NCI-H1694 treated with DMSO at 0.1 percent for 48 hours (cell line): ENCODE results near the gene RPL39L.

Experiments used
- DNase-seq: peaks from one replicate; lab custom pipeline; 2025; lab: John Stamatoyannopoulos, UW

The RPL39L gene

DNA sequence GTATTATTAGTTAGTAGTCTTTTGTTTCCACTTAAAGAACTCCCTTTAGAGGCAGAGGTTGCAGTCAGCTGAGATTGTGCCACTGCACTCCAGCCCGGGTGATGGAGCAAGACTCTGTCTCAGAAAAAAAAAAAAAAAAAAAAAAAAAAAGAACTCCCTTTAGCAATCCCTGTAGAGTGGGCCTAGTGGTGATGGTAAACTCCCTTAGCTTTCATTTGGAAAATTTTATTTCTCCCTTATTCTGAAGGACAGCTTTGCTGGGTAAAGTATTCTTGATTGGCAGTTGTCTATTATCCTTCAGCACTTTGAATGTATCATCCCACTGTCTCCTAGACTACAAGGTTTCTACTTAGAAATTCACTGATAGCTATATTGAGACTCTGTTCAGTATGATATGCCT is 46.0 kb downstream of the RPL39L start:
- DNase-seq, result no peak

DNA sequence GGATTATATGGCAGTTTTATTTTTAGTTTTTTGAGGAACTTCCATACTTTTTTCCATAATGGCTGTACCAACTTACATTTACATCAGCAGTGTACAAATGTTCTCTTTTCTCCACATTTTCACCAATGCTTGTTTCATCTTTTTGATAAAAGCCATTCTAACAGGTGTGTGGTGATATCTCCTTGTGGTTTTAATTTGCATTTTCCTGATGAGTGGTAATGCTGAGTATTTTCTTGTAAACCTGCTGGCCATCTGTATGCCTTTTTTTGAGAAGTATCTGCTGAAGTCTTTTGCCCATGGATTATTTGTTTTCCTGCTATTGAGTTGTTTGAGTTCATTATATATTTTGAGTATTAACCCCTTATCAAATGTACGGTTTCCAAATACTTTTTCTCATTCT is 50.6 kb downstream of the RPL39L start:
- no peak for DNase-seq

DNA sequence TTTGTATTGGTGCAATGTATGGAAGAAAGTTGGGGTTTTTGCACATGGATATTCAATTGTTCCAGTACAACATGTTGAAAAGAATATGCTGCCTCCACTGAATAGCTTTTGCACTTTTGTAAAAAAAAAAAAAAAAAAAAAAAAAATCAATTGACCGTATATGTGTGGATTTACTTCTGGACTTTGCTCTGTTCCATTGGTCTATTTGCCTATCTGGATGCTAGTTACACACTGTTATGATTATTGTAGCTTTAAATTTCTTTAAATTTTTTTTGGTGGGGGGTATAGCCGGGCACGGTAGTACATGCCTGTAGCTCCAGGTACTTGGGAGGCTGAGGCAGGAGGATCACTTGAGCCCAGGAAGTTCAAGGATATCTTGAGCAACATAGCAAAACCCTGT is 52.5 kb downstream of the RPL39L start:
- DNase-seq, result no peak

DNA sequence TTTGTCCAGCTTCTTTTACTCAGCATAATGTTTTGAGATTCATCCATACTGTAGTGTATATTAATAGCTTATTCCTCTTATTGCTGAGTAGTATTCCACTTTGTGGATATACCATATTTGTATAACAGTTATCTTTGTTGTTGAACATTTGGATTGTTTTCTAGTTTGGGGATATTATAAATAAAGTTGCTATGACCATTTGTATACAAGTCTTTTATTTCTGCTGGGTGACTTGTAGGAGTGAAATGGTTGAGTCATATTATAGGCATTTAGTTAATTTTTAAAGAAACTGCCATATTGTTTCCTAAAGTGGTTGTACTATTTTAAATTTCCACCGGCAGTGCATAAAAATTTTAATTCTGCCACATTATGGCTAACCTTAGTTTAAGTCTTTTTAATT is 53.4 kb downstream of the RPL39L start:
- DNase-seq, result no peak

DNA sequence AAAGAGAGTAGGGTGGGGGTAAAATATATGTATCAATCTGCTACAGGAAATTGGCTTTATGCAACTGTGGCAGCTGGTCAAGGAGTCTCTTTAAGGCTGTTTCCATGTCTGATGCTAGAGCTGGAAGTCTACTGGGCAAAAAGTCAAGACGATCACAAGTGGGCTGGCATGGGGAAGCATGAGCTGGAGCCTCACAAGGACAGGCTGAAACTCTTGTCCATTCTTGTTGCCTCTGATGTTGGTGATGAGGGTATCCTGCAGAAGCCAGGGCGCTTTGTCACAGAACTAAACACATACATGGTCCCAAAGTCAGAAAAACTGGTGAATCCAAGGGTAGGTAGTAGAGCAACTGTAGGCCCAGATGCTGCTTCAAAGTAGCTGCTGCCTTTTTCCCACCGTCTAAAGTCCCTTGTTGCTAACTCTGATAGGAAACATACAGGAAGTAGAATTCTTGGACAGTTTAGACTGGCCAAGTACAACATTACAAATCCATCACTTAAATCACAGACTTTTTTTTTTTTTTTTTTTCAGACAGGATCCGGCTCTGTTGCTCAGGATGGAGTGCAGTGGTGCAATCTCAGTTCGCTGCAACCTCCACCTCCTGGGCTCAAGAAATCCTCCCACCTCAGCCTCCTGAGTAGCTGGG is 54.2 kb downstream of the RPL39L start:
- DNase-seq, result no peak

DNA sequence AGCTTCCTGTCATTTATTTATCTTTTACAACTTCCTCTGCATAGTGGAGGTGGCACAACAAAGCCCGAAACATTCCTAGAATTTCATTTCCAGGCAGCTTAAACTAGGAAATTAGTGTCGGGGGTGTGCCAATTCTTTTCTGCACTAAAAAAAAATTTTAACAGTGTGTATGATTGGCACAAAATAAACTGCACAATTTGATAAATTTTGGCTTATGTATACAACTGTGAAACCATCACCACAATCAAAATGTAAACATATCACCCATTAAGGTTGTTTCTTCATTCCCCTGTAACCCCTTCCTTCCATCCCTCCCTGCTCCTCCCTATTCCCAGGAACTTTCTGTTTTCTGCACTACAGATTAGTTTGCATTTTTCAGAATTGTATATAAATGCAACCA is 54.7 kb downstream of the RPL39L start:
- DNase-seq, result no peak

- DNase-seq, result no peak
These were observed 55.2 kb downstream of the RPL39L start for GRCh38 chr3:187084126-187084525.

DNA sequence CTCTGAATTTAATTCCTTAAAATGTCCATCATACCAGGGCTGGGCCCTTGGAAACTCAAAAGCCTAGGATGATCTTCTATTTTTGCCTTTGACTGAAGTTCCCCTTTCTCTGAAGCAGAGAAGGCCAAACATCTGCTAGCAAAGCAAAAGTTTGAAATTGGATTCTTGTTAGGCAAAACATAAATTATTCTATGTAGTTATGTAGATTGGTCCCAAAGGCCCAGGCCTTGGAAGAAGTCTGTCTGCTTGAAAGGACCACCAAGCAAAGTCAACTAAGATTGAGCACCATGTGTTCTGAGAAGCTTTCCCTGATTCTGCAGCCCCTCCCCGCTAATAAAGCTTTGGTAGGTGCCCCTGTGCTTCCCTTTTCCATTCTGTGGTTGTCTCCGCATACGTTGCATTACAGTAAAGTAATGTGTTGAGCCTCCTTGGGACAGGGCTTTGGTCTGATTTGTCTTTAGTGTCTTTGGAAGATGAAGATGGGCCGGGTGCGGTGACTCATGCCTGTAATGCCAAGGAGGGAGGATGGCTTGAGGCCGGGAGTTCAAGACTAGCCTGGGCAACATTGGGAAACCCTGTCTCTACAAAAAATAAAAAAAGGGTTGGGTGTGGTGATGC is 56.4 kb downstream of the RPL39L start:
- DNase-seq, result no peak

- DNase-seq, result no peak
These were observed 58.4 kb downstream of the RPL39L start for GRCh38 chr3:187080799-187081450.

- no peak for DNase-seq
These were observed 59.9 kb downstream of the RPL39L start for GRCh38 chr3:187079090-187080022.

GRCh38 chr3:187077537-187077936 is 61.8 kb downstream of the RPL39L start:
- no peak for DNase-seq

- DNase-seq, result no peak
These were observed 62.2 kb downstream of the RPL39L start for GRCh38 chr3:187077085-187077484.

DNA sequence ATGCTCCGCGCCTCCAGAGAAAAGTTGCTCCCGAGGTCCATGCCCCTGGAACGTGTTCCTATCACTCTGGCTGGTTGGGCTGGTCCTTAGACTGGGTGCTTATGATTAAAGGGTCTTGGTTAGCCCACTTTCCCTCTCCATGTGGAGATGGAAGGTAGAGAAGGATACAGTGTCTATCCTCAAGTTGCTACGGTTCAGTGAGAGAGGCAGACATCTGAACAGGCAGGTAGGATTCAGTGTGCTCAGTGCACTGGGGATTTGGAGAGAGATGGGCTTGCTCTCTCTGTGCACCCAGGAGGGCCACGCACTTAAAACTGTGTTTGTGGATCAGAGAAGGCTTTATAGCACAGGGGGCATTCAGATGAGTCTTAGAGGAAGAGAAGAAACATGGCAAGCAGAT is 63.0 kb downstream of the RPL39L start:
- DNase-seq, result no peak

DNA sequence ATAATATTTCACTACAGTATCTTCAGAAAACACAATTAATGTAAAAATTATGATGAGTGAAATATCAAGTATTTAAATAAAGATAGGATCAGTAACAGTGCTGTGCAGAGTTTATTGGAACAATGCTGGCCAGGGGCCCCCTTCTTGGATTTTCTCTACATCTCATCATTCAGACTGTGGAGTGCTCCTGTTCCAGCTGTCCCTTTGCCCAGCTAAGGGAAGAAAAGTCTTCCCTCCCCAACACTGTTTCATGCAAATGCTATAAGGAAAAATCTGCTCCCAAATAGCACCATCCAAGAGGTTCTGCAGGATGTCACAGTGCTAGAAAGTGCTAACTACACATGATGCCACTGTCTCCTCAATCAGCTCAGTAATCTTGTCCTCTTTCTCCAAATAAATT is 64.5 kb downstream of the RPL39L start:
- no peak for DNase-seq

GRCh38 chr3:187073581-187074098 is 65.7 kb downstream of the RPL39L start:
- no peak for DNase-seq

DNA sequence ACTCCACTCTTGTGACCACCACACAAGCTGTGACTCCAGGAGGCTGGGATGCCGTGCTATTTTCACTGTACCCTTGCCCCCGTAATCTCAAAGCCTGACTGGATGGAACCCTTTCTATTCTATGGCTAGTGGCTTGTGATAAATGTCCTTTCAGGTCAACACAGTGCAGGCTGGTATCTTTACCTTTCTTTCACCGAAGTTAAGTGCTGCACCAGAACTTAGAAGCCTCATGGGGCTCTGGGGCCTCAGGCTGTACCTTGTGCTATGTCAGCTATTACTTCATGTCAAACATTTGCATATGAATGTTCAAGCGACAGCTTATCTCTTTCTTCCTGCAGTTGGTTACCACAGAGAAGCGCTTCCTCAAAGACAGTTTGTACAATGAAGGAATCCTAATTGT is 66.8 kb downstream of the RPL39L start:
- DNase-seq, result no peak

DNA sequence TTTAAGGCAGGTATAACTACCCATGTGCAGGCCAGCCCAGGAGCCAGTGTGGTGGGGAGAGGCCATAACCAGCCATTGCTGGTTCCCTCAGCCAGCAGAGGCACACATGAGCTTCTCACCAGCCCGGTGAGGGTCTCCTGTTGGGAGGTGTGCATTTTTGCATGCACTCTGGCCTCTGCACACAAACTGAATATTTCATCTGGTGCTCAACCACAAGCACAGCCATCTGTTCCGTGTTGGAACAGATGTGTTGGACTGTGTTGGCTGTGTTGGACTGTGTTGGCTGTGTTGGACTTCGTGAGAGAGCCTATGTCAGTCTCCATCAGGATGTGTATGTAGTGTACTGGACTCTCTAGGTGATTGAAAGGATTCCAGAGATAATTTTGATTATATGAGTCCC is 67.2 kb downstream of the RPL39L start:
- DNase-seq, result no peak
